HG02981 (cell line): Measurements from ENCODE around the gene LRRC40.
"Not testable (repeated sequence)": the region's sequence is repeated elsewhere in the genome, so short reads cannot be mapped to it uniquely, and the experiment has no call there.

Experiments used
- ATAC-seq: cut with Tn5 transposase; IDR thresholded peaks from one replicate; pipeline ENCODE4 v1.9.1; 2021; ENCODE audit warnings: mild to moderate bottlenecking, moderate library complexity; ENCODE audit not compliant: unreplicated experiment

The LRRC40 gene

GRCh38 chr1:70205434-70206118, at the start of gene LRRC40:
Gene LRRC40, minus strand, starts transcription at chr1:70205579. Its CDS starts 39 bp downstream, at chr1:70205540.
- peak; percentile 86 for ATAC-seq

- no peak for ATAC-seq
Observed at GRCh38 chr1:70248729-70249128, 43.4 kb upstream of the LRRC40 start.

GRCh38 chr1:70247768-70248167, 42.4 kb upstream of the LRRC40 start:
- ATAC-seq = no peak

GRCh38 chr1:70247122-70247521, 41.7 kb upstream of the LRRC40 start:
- no peak for ATAC-seq

GRCh38 chr1:70239940-70240339, 34.6 kb upstream of the LRRC40 start:
- ATAC-seq = no peak

DNA sequence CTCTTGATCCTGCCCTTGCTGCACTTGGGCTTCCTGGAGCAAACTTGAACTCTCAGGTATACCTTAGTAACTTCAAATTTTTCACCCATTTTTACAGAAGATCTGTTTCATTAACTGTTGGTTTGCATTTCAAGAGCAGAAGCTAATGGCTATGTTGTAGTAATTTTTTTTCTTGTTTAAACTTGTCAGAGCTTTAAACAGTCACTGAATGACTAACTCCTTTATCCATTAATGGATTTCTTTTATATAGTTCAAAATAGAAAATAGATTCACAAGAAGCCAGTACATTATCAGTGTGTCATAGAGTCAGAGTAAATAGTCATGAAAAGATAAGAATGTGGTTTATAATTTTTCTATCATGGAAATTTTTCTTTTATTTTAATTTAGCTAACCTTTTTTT, 29.4 kb upstream of the LRRC40 start:
- ATAC-seq = no peak

DNA sequence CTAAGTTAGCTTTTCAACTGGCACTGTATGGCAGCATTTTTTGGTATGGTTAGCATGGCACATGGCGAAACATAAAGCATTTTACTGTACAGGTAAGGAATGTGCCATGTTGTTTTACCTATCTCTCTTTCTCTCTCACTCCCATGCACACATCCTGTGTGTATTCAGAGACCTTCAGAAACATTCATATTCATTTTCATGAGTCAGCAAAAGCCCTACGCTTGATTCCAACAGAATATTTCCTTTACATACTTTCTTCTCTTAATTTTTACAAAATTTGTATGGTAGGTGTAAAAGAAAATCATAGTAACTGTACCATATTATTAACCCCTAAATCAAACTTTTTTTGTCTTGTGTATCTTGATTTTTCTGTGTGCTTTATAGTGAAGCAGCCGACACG, 26.1 kb upstream of the LRRC40 start:
- ATAC-seq = no peak

DNA sequence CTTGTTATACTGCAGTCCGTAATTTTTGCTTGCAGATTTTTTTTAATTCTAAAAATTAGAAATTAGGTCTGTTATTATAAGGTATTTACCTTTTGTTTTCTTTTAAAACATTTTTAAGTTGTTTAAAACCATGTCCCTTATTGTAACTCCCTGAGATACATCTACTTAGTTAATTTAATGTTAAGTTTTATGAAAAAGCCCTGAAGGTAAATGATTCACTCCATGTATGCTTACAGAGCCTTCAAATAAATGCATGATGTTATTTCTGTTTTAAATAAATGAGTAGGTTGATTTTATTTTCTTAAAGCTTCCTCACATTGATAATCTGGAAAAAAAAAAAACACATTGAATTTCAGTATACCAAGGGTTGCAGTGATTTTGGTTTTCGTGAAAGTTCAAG, 23.3 kb upstream of the LRRC40 start:
- no peak for ATAC-seq

DNA sequence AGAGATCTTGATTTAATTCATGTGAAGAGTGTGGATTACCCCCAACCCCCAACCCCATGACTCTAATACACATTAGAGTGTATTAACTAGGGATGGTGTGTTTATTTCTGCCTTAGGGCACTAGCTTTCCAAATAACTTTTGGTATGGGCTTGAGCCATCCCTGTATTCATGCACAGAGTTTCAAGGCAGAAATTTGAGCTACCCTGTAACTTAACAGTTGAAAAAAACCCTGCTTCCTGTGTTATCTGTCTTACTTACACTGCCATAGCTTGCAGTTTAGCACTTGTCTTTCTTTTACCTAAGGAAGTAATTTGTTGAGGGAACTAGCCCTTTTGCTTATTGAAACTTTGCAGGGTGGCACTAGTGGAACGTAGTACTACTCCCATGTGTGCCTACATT, 22.1 kb upstream of the LRRC40 start:
- no peak for ATAC-seq

DNA sequence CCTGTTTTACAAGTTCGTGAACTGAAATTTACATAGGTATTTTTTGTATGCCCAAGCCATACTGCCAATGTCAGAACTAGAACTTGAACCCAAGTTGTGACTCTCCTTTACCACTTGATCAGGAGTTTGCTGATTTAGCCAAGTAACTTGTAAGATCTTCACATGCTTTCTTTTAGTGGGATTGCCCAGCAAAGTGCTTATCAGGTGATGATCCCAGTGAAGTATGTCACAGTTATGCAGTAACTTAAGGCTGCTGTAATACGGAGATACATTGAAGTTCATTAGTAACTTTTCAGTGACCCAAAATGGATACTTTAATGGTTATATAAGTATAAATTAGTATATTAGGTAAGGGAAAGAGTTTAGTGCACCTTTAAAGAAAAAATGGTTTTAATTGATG, 19.6 kb upstream of the LRRC40 start:
- ATAC-seq = no peak

GRCh38 chr1:70222716-70223235, 17.4 kb upstream of the LRRC40 start:
- ATAC-seq = no peak

DNA sequence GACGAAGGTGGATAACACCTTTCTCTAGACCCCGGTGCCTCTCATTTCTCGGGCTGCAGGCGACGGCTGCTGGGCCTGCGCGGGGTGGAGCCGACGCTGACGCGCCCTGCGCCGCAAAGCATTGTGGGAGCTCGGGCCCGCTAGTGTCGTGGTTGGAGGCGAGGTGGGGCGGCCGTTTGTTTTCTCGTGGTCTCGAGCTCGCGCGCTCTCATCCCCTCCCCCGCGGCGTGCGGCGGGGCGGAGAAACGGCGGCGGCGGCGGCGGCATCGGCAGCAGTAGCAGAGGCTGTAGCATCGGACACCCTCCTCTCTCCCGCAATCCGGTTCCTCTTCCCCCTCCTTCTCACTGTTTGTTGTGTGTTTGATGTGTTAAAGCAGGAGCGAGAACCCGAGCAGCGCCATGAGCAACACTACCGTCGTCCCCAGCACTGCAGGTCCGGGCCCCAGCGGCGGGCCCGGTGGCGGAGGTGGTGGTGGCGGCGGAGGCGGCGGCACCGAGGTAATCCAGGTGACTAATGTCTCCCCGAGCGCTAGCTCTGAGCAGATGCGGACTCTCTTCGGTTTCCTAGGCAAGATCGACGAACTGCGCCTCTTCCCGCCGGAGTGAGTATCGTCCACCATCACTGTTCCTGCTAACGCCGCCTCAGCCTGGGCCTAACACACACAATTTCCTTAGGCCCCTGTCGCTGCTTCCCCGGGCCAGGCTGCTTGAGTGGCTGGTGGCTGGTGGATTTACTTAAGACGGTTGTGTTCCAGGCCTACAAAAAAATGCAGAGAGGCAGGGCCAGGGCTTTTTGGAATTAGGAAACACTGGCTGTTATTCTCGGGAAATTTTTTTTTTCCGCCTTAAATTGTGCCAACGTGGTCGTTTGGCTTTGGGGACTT, 16.1 kb upstream of the LRRC40 start, which contains the start of gene SRSF11:
TSS of gene SRSF11 (plus strand) at position 143 of the 884 bp plus-strand sequence. CDS start at position 400, 257 bp downstream.
- peak; percentile 94 for ATAC-seq

DNA sequence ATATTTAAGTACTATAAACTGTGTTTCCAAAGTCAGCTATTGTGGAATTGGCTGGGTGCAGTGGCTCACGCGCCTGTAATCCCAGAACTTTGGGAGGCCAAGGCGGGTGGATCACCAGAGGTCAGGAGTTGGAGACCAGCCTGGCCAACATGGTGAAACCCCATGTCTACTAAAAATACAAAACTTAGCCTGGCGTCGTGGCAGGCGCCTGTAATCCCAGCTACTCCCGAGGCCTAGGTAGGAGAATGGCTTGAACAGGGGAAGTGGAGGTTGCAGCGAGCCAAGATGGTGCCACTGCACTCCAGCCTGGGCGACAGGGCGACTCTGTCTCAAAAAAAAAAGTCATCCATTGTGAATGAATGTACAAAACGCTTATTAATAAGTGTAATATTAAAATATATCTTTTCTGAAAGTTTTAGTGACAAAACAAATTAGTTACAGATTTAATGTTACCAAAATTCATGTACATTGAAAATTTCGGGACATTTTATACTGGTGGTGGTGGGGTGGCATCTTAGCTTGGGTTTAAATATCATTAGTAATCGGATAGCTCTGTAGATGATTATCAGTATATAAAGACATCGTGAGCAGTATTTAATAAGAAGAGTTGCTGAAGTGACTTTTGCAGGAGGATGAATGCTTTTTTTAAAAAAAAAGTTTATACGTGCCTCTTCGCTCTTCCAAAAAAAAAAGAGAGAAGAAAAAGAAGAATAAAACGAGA, 15.3 kb upstream of the LRRC40 start:
- ATAC-seq = peak; percentile 5

DNA sequence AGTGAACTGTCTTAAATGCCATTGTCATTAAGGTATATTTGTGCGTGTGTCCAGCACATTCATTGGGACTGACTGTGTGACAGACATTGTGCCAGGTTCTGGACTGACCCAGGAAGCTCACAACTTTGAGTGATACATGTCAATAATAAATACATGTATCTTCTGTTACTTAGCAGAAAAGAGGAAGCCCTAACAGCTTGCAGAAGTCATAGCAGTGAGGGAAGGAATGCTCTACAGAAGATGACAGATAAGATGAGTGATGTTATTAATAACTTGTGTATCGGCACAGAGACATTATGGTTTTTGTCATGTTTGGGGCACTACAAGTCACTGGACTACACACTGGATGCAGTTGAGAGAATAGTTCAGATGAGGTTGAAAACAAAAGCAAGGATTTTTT, 14.6 kb upstream of the LRRC40 start:
- ATAC-seq = no peak

- ATAC-seq = no peak
Observed at GRCh38 chr1:70211541-70211940, 6.2 kb upstream of the LRRC40 start.

DNA sequence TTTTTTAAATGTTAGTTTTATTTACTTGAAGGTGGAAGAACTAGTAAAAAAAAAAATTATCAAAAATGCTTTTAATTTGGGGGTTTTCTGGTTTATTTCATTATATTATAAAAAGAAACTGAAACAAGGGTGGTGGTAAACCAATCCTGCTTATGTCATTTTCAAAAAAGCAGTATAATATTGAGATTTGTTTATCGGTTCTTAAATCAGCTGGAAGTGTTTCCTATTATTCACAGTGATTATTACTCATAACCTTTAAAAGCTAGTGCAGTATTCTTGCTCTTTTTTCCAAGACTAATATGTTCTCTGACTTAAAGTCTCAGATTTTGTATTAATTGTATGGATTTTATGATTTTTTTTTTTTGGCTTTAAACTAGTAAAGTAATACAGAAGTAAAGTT, 5.4 kb upstream of the LRRC40 start:
- ATAC-seq = no peak

GRCh38 chr1:70208292-70208691, 2.9 kb upstream of the LRRC40 start:
- no peak for ATAC-seq

GRCh38 chr1:70207492-70207891, 2.1 kb upstream of the LRRC40 start:
- no peak for ATAC-seq

GRCh38 chr1:70206833-70207232, 1.5 kb upstream of the LRRC40 start:
- ATAC-seq = not testable (repeated sequence)

- peak; percentile 25 for ATAC-seq
Observed at GRCh38 chr1:70205071-70205433, 327 bp downstream of the LRRC40 start.

GRCh38 chr1:70204600-70204999, 779 bp downstream of the LRRC40 start:
- no peak for ATAC-seq
